ENCODE measurements around the gene ZNF554.

Gene ZNF554

GRCh38 chr19:2804156-2805004 lies 15.3 kb upstream of the ZNF554 start:
- Histone ChIP-seq H4K20me1 (ENCODE audit: insufficient read depth, low read length, poor library complexity, severe bottlenecking) (no peaks in the 10 kb centered on the region), H3K9me3 (ENCODE audit: insufficient read depth, low read depth, low read length) (no peaks in the 10 kb centered on the region), H3K36me3 (ENCODE audit: insufficient read depth, low read length) (peaks cover 49% of the 10 kb centered on the region; the same call in 1 of the 2 replicates), H3K27me3 (ENCODE audit: insufficient read depth, low read length, poor library complexity, severe bottlenecking) (no peaks in the 10 kb centered on the region), H3K9ac (ENCODE audit: low read depth, low read length, poor library complexity, severe bottlenecking) (no peak overlapping the region), H3K4me2 (ENCODE audit: low read depth, low read length, poor library complexity, severe bottlenecking) (no peak overlapping the region), H3K9me2 (replicated peaks; ENCODE audit: low read depth, low read length) (no peaks in the 10 kb centered on the region), H2AFZ (ENCODE audit: low read length) (no peak overlapping the region), H3F3A (ENCODE audit: low read depth) (no peaks in the 10 kb centered on the region), H3K4me1 (ENCODE audit: insufficient read depth, low read length, poor library complexity, severe bottlenecking) (no peaks in the 10 kb centered on the region), H3K79me2 (ENCODE audit: insufficient read depth, low read length) (no peaks in the 10 kb centered on the region), H3K4me3 (ENCODE audit: low read length, poor library complexity, severe bottlenecking) (no peak overlapping the region)
- TF ChIP-seq EZH2phosphoT487 (IDR thresholded peaks at IDR 0.05; ENCODE audit: borderline replicate concordance): no peak

GRCh38 chr19:2805261-2805900 lies 14.3 kb upstream of the ZNF554 start:
- H3K9me2 ChIP-seq (replicated peaks; ENCODE audit: low read depth, low read length): no peaks in the 10 kb centered on the region
- no peaks in the 10 kb centered on the region for H3F3A ChIP-seq (ENCODE audit: low read depth)
- H3K4me1 ChIP-seq (ENCODE audit: insufficient read depth, low read length, poor library complexity, severe bottlenecking): no peaks in the 10 kb centered on the region
- no peak overlapping the region for H3K9ac ChIP-seq (ENCODE audit: low read depth, low read length, poor library complexity, severe bottlenecking)
- no peak overlapping the region for H2AFZ ChIP-seq (ENCODE audit: low read length)
- TF ChIP-seq CTCF (conservative IDR thresholded peaks at IDR 0.05; ENCODE audit: low read length) (no peak), EZH2phosphoT487 (IDR thresholded peaks at IDR 0.05; ENCODE audit: borderline replicate concordance) (no peak)
- H3K27me3 ChIP-seq (ENCODE audit: insufficient read depth, low read length, poor library complexity, severe bottlenecking): no peaks in the 10 kb centered on the region
- no peaks in the 10 kb centered on the region for H3K79me2 ChIP-seq (ENCODE audit: insufficient read depth, low read length)
- H3K36me3 ChIP-seq (ENCODE audit: insufficient read depth, low read length): peaks cover 56% of the 10 kb centered on the region; the same call in 1 of the 2 replicates
- no peak overlapping the region for H3K4me3 ChIP-seq (ENCODE audit: low read length, poor library complexity, severe bottlenecking)
- H3K4me2 ChIP-seq (ENCODE audit: low read depth, low read length, poor library complexity, severe bottlenecking): no peak overlapping the region
- H4K20me1 ChIP-seq (ENCODE audit: insufficient read depth, low read length, poor library complexity, severe bottlenecking): no peaks in the 10 kb centered on the region
- H3K9me3 ChIP-seq (ENCODE audit: insufficient read depth, low read depth, low read length): no peaks in the 10 kb centered on the region

- H3K4me3 ChIP-seq (ENCODE audit: low read length, poor library complexity, severe bottlenecking): no peak overlapping the region
- no peak overlapping the region for H3K4me2 ChIP-seq (ENCODE audit: low read depth, low read length, poor library complexity, severe bottlenecking)
- no peaks in the 10 kb centered on the region for H3F3A ChIP-seq (ENCODE audit: low read depth)
- H3K36me3 ChIP-seq (ENCODE audit: insufficient read depth, low read length): peaks cover 56% of the 10 kb centered on the region; the same call in 1 of the 2 replicates
- H3K27me3 ChIP-seq (ENCODE audit: insufficient read depth, low read length, poor library complexity, severe bottlenecking): no peaks in the 10 kb centered on the region
- no peaks in the 10 kb centered on the region for H3K79me2 ChIP-seq (ENCODE audit: insufficient read depth, low read length)
- no peak overlapping the region for H3K9ac ChIP-seq (ENCODE audit: low read depth, low read length, poor library complexity, severe bottlenecking)
- no peaks in the 10 kb centered on the region for H3K9me2 ChIP-seq (replicated peaks; ENCODE audit: low read depth, low read length)
- no peaks in the 10 kb centered on the region for H3K4me1 ChIP-seq (ENCODE audit: insufficient read depth, low read length, poor library complexity, severe bottlenecking)
- H2AFZ ChIP-seq (ENCODE audit: low read length): no peak overlapping the region
- TF ChIP-seq EZH2phosphoT487 (IDR thresholded peaks at IDR 0.05; ENCODE audit: borderline replicate concordance) (no peak), CTCF (conservative IDR thresholded peaks at IDR 0.05; ENCODE audit: low read length) (no peak)
- H3K9me3 ChIP-seq (ENCODE audit: insufficient read depth, low read depth, low read length): no peaks in the 10 kb centered on the region
- no peaks in the 10 kb centered on the region for H4K20me1 ChIP-seq (ENCODE audit: insufficient read depth, low read length, poor library complexity, severe bottlenecking)
These were observed 13.5 kb upstream of the ZNF554 start for GRCh38 chr19:2805991-2806649.
